CD4-positive, alpha-beta T cell (primary cell): ENCODE measurements around the gene PTPRT. TPM values are rescaled to one million over a fixed set of nuclear protein-coding genes. Genes with fewer than 3 reads are reported as not detected.

ENCODE experiments used
- ATAC-seq: fragments of 200-7000 bp; cut with Tn5 transposase; one replicate; pipeline ENCODE4 v1.10.0; 2022; ENCODE audit warnings: mild to moderate bottlenecking; ENCODE audit not compliant: poor library complexity
- CTCF ChIA-PET: fragments of 350-600 bp; sonication (Branson Sonifier 250); formaldehyde crosslinking; loops from one replicate; lab custom pipeline; 2021; ENCODE audit warnings: antibody characterized with exemption, inconsistent platforms; lab: Charles Lee
- POLR2A ChIA-PET: fragments of 350-600 bp; sonication (Branson Sonifier 250); formaldehyde crosslinking; loops from one replicate; lab custom pipeline; 2021; ENCODE audit warnings: antibody characterized with exemption, inconsistent platforms; lab: Charles Lee
- DNase-seq, 14 experiments: peaks; one replicate each; pipeline ENCODE4 v3.0.0-alpha.2; 2013 to 2020; ENCODE audit warnings: mixed read lengths in 2 of 14
- H3K27ac ChIP-seq, 2 donors: one replicate each; pipeline versions ENCODE4 v1.5.1 to v1.7.0; 2013; ENCODE audit warnings: low read length in 2 of 2, low read depth in 1 of 2, mild to moderate bottlenecking in 1 of 2
- H3K27me3 ChIP-seq, 2 experiments: 1 replicate in 1 of 2; 2 replicates in 1 of 2; pipeline versions ENCODE4 v1.6.1 to v1.7.0; 2013; ENCODE audit warnings: low read length in 2 of 2, control low read depth in 1 of 2, mild to moderate bottlenecking in 1 of 2, moderate library complexity in 1 of 2; ENCODE audit not compliant: insufficient read depth in 2 of 2, control insufficient read depth in 1 of 2
- H3K36me3 ChIP-seq: one replicate; pipeline ENCODE4 v1.6.1; 2013; ENCODE audit warnings: low read length, control low read depth; ENCODE audit not compliant: insufficient read depth
- H3K4me1 ChIP-seq: one replicate; pipeline ENCODE4 v1.6.1; 2013; ENCODE audit warnings: low read length, control low read depth; ENCODE audit not compliant: insufficient read depth
- H3K4me3 ChIP-seq: one replicate; pipeline ENCODE4 v1.5.1; 2013; ENCODE audit warnings: mild to moderate bottlenecking, low read length, moderate library complexity
- H3K9me3 ChIP-seq, 2 experiments: 1 replicate in 1 of 2; 2 replicates in 1 of 2; pipeline versions ENCODE4 v1.6.1 to v1.7.0; 2013; ENCODE audit warnings: low read length in 2 of 2, mild to moderate bottlenecking in 2 of 2, control low read depth in 1 of 2, moderate library complexity in 1 of 2; ENCODE audit not compliant: control insufficient read depth in 1 of 2, insufficient read depth in 1 of 2
- H3K27ac Mint-ChIP-seq: one replicate; pipeline ENCODE4 v1.8.0; 2020; ENCODE audit warnings: mixed read lengths
- H3K27me3 Mint-ChIP-seq: one replicate; pipeline ENCODE4 v1.8.0; 2021; ENCODE audit warnings: mixed read lengths
- H3K36me3 Mint-ChIP-seq: one replicate; pipeline ENCODE4 v1.8.0; 2021; ENCODE audit warnings: low read depth, mixed read lengths
- H3K4me1 Mint-ChIP-seq: one replicate; pipeline ENCODE4 v1.8.0; 2021; ENCODE audit warnings: low read depth, mixed read lengths
- H3K4me3 Mint-ChIP-seq: one replicate; pipeline ENCODE4 v1.8.0; 2020; ENCODE audit warnings: mild to moderate bottlenecking, mixed read lengths
- H3K9me3 Mint-ChIP-seq: one replicate; pipeline ENCODE4 v1.8.0; 2020; ENCODE audit warnings: mixed read lengths
- CTCF ChIP-seq: fragments of 200-600 bp; IDR thresholded peaks from one replicate; pipeline ENCODE4 v1.8.0; 2022; ENCODE audit warnings: antibody characterized with exemption, mild to moderate bottlenecking
- intact Hi-C, 2 experiments: fragments of 100-400 bp; cut with DNase I in 1 of 2; cut with micrococcal nuclease in 1 of 2; formaldehyde crosslinking; loops; one replicate each; pipeline versions ENCODE4 v1.15.1 to v1.9.0; 2023 to 2025; cut with DNase I, micrococcal nuclease
- total RNA-seq, 174 experiments: library from RNA in 2 of 174; stranded (reverse) in 2 of 174; gene quantifications; one replicate each; pipeline ENCODE4 v1.2.3 and lab custom pipeline; 2021 to 2026

The PTPRT gene
- total RNA-seq, 2 experiments from 2014 or later, result not detected

DNA sequence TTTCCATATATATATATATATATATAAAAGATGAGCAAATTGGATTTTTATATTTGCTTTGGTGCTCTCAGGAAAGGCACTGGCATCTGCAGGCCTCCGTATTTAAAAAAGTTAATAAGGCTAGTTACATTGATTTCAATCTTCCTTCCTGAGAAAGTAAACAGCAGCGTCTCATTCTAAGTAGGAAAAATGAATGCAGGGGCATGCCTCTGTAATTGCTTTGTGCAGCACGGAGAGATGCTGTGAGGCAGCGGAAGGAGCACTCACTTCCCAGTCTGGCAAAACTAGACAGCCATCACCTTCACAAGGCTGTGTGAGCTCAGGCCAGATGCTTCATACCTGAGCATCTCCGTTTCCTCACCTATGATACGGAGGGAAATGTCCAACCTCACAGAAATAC, 303.7 kb downstream of the PTPRT start:
- TF ChIP-seq CTCF, result no peak
- Histone ChIP-seq H3K4me3 (no peak overlapping the region), H3K36me3 (no peaks in the 10 kb centered on the region), H3K4me1 (no peaks in the 10 kb centered on the region), H3K9me3 (no peaks in the 10 kb centered on the region), H3K27ac (no peak overlapping the region), H3K27me3 (no peaks in the 10 kb centered on the region)
- no peak overlapping the region for H3K27ac Mint-ChIP-seq
- no peak overlapping the region for H3K4me3 Mint-ChIP-seq
- intact Hi-C loops, result no loop called here
- H3K36me3 Mint-ChIP-seq, result no peaks in the 10 kb centered on the region
- no peaks in the 10 kb centered on the region for H3K27me3 Mint-ChIP-seq
- H3K9me3 Mint-ChIP-seq, result no peaks in the 10 kb centered on the region
- no peak for ATAC-seq
- POLR2A ChIA-PET, result interaction anchor here (0.7 kb wide), 1 partner anchor 23 kb away, joined by 3 read pairs; no protein-coding TSS in a partner anchor
- CTCF ChIA-PET, result no interaction called here
- H3K4me1 Mint-ChIP-seq, result no peaks in the 10 kb centered on the region
- DNase-seq, result no peak

DNA sequence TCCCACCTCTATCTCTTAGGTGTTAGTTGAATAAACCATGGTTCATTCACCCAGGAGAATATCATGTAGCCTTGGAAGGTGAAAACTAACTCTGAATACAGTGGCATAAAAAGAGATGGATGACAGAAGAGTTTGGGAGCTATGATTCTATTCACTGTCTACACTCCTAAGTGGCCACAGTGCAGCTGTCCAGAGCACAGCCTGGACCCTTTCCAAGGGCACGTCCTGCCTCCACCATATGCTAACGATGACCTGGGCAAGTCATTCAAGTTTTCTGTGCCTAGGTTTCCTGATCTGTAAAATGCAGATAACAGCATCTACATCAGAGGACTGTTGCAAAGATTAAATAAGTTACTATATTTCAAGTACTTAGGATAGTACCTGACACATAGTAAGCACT, 314.1 kb downstream of the PTPRT start:
- no peaks in the 10 kb centered on the region for H3K4me1 Mint-ChIP-seq
- intact Hi-C loops, result no loop called here
- DNase-seq (no peak), ATAC-seq (no peak)
- Histone ChIP-seq H3K36me3 (no peaks in the 10 kb centered on the region), H3K27ac (no peak overlapping the region), H3K9me3 (no peaks in the 10 kb centered on the region), H3K27me3 (no peaks in the 10 kb centered on the region), H3K4me1 (no peaks in the 10 kb centered on the region), H3K4me3 (no peak overlapping the region)
- no peaks in the 10 kb centered on the region for H3K36me3 Mint-ChIP-seq
- ChIA-PET POLR2A (no interaction called here), CTCF (no interaction called here)
- no peak overlapping the region for H3K27ac Mint-ChIP-seq
- H3K27me3 Mint-ChIP-seq, result no peaks in the 10 kb centered on the region
- no peaks in the 10 kb centered on the region for H3K9me3 Mint-ChIP-seq
- TF ChIP-seq CTCF, result no peak
- H3K4me3 Mint-ChIP-seq, result no peak overlapping the region

GRCh38 chr20:42873259-42873658, 316.4 kb downstream of the PTPRT start:
- no peaks in the 10 kb centered on the region for H3K4me1 Mint-ChIP-seq
- Histone ChIP-seq H3K4me3 (no peak overlapping the region), H3K9me3 (peaks cover 0 to 7% of the 10 kb centered on the region in 2 experiments), H3K36me3 (no peaks in the 10 kb centered on the region), H3K4me1 (no peaks in the 10 kb centered on the region), H3K27ac (no peak overlapping the region), H3K27me3 (no peaks in the 10 kb centered on the region)
- ChIA-PET CTCF (no interaction called here), POLR2A (no interaction called here)
- H3K9me3 Mint-ChIP-seq, result no peaks in the 10 kb centered on the region
- DNase-seq (no peak), ATAC-seq (no peak)
- H3K4me3 Mint-ChIP-seq, result no peak overlapping the region
- no peaks in the 10 kb centered on the region for H3K36me3 Mint-ChIP-seq
- no peak overlapping the region for H3K27ac Mint-ChIP-seq
- intact Hi-C loops, result no loop called here
- TF ChIP-seq CTCF, result no peak
- no peaks in the 10 kb centered on the region for H3K27me3 Mint-ChIP-seq
